ENCODE results near the gene GABPA. TPM values are rescaled to one million over a fixed set of nuclear protein-coding genes. Genes with fewer than 3 reads are reported as not detected.

Gene GABPA
- total RNA-seq, 1 donor from 2014 or later = 23.3 TPM

GRCh38 chr21:25756190-25756932 lies 21.6 kb downstream of the GABPA start:
- Histone ChIP-seq H3K36me3 (peaks cover 0 to 44% of the 10 kb centered on the region in 2 donors), H3K9me3 (no peaks in the 10 kb centered on the region), H3K27me3 (no peaks in the 10 kb centered on the region), H3K27ac (no peak overlapping the region), H3K4me3 (no peak overlapping the region), H3K4me1 (no peaks in the 10 kb centered on the region)
- TF ChIP-seq POLR2A (IDR thresholded peaks at IDR 0.05) (no peak), POLR2AphosphoS5 (IDR thresholded peaks at IDR 0.05; ENCODE audit: insufficient read depth in 1 of 2, low read depth in 1 of 2) (no peak)
- TF ChIP-seq, protein P1, sequence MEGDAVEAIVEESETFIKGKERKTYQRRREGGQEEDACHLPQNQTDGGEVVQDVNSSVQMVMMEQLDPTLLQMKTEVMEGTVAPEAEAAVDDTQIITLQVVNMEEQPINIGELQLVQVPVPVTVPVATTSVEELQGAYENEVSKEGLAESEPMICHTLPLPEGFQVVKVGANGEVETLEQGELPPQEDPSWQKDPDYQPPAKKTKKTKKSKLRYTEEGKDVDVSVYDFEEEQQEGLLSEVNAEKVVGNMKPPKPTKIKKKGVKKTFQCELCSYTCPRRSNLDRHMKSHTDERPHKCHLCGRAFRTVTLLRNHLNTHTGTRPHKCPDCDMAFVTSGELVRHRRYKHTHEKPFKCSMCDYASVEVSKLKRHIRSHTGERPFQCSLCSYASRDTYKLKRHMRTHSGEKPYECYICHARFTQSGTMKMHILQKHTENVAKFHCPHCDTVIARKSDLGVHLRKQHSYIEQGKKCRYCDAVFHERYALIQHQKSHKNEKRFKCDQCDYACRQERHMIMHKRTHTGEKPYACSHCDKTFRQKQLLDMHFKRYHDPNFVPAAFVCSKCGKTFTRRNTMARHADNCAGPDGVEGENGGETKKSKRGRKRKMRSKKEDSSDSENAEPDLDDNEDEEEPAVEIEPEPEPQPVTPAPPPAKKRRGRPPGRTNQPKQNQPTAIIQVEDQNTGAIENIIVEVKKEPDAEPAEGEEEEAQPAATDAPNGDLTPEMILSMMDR (IDR thresholded peaks at IDR 0.05) = no peak
- intact Hi-C loops (cut with DNase I) = no loop called here
- DNase-seq (ENCODE audit: extremely low spot score in 2 of 2) = no peak

GRCh38 chr21:25757531-25757930 lies 22.8 kb downstream of the GABPA start:
- Histone ChIP-seq H3K4me1 (no peaks in the 10 kb centered on the region), H3K36me3 (peaks cover 0 to 44% of the 10 kb centered on the region in 2 donors), H3K9me3 (no peaks in the 10 kb centered on the region), H3K4me3 (no peak overlapping the region), H3K27me3 (no peaks in the 10 kb centered on the region), H3K27ac (no peak overlapping the region)
- TF ChIP-seq POLR2A (IDR thresholded peaks at IDR 0.05) = no peak
- TF ChIP-seq, protein P1 (IDR thresholded peaks at IDR 0.05) = no peak
- TF ChIP-seq POLR2AphosphoS5 (IDR thresholded peaks at IDR 0.05; ENCODE audit: insufficient read depth in 1 of 2, low read depth in 1 of 2) = no peak
- DNase-seq (ENCODE audit: extremely low spot score in 2 of 2) = no peak
- intact Hi-C loops (cut with DNase I) = no loop called here

GRCh38 chr21:25759573-25759972 lies 24.8 kb downstream of the GABPA start:
- Histone ChIP-seq H3K9me3 (no peaks in the 10 kb centered on the region), H3K4me3 (no peak overlapping the region), H3K36me3 (peaks cover 0 to 47% of the 10 kb centered on the region in 2 donors), H3K27me3 (no peaks in the 10 kb centered on the region), H3K4me1 (no peaks in the 10 kb centered on the region), H3K27ac (no peak overlapping the region)
- intact Hi-C loops (cut with DNase I) = no loop called here
- DNase-seq (ENCODE audit: extremely low spot score in 2 of 2) = no peak
- TF ChIP-seq, protein P1 (IDR thresholded peaks at IDR 0.05) = no peak
- no peak for TF ChIP-seq POLR2AphosphoS5 (IDR thresholded peaks at IDR 0.05; ENCODE audit: insufficient read depth in 1 of 2, low read depth in 1 of 2)
- TF ChIP-seq POLR2A (IDR thresholded peaks at IDR 0.05) = no peak

- Histone ChIP-seq H3K4me1 (no peaks in the 10 kb centered on the region), H3K4me3 (no peak overlapping the region), H3K27ac (no peak overlapping the region), H3K36me3 (peaks cover 0 to 50% of the 10 kb centered on the region in 2 donors), H3K27me3 (no peaks in the 10 kb centered on the region), H3K9me3 (no peaks in the 10 kb centered on the region)
- TF ChIP-seq POLR2A (IDR thresholded peaks at IDR 0.05) (no peak), POLR2AphosphoS5 (IDR thresholded peaks at IDR 0.05; ENCODE audit: insufficient read depth in 1 of 2, low read depth in 1 of 2) (no peak)
- TF ChIP-seq, protein P1 (IDR thresholded peaks at IDR 0.05) = no peak
- intact Hi-C loops (cut with DNase I) = no loop called here
- no peak for DNase-seq (ENCODE audit: extremely low spot score in 2 of 2)
Measured at GRCh38 chr21:25760061-25760460, 25.3 kb downstream of the GABPA start.

DNA sequence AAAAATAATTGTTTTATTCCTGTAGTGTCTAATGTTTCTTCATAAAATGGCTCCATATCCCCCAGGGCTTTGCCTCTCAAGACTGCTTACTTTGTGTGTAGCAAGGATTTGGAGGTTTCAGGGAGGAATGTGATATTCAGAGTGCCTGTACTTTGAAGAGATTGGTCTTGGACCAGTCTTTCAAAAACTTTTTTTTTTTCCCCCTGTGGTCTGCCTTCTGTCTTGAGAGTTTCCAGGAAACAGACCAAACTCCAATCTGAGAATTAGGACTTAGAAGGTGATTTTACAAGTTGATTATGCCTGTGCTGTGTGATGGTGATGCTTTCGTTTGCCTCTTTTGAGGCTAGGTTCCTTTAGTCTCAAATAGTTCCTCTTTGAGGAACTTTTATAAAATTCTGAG lies 25.9 kb downstream of the GABPA start:
- Histone ChIP-seq H3K4me1 (no peaks in the 10 kb centered on the region), H3K36me3 (peaks cover 0 to 54% of the 10 kb centered on the region in 2 donors), H3K27me3 (no peaks in the 10 kb centered on the region), H3K27ac (no peak overlapping the region), H3K4me3 (no peak overlapping the region), H3K9me3 (no peaks in the 10 kb centered on the region)
- intact Hi-C loops (cut with DNase I) = no loop called here
- no peak for TF ChIP-seq POLR2A (IDR thresholded peaks at IDR 0.05)
- TF ChIP-seq, protein P1 (IDR thresholded peaks at IDR 0.05) = no peak
- no peak for TF ChIP-seq POLR2AphosphoS5 (IDR thresholded peaks at IDR 0.05; ENCODE audit: insufficient read depth in 1 of 2, low read depth in 1 of 2)
- no peak for DNase-seq (ENCODE audit: extremely low spot score in 2 of 2)

Data from vagina (tissue), 2 donors.